Stimulated activated CD8-positive, alpha-beta memory T cell treated with anti-CD3 and anti-CD28 coated beads, Interleukin-4, amount 100 ng/mL, for 1 hour (primary cell): Measurements from ENCODE around the gene SUCLG2.
"Not testable (repeated sequence)": the region's sequence is repeated elsewhere in the genome, so short reads cannot be mapped to it uniquely, and the experiment has no call there.

Experiments used
- DNase-seq, 2 donors: peaks; one replicate each; pipeline ENCODE4 v3.0.0-alpha.2; 2020; ENCODE audit warnings: low read depth in 2 of 2, low spot score in 1 of 2

The SUCLG2 gene

GRCh38 chr3:67561667-67562394, 92.6 kb downstream of the SUCLG2 start:
- DNase-seq = no peak

- DNase-seq = no peak
These were observed 93.1 kb downstream of the SUCLG2 start for GRCh38 chr3:67561266-67561665.

GRCh38 chr3:67559029-67559605, 95.3 kb downstream of the SUCLG2 start:
- DNase-seq = no peak

- DNase-seq = no peak
These were observed 96.0 kb downstream of the SUCLG2 start for GRCh38 chr3:67558426-67558825.

- DNase-seq = no peak
These were observed 96.5 kb downstream of the SUCLG2 start for GRCh38 chr3:67557848-67558355.

- DNase-seq = no peak
These were observed 102.9 kb downstream of the SUCLG2 start for GRCh38 chr3:67551361-67552016.

GRCh38 chr3:67550541-67550940, 103.9 kb downstream of the SUCLG2 start:
- no peak for DNase-seq

- not testable (repeated sequence) for DNase-seq
These were observed 111.7 kb downstream of the SUCLG2 start for GRCh38 chr3:67542502-67543250.

- no peak for DNase-seq
These were observed 114.1 kb downstream of the SUCLG2 start for GRCh38 chr3:67540198-67540894.

GRCh38 chr3:67537203-67537602, 117.2 kb downstream of the SUCLG2 start:
- DNase-seq = not testable (repeated sequence)

GRCh38 chr3:67535006-67535405, 119.4 kb downstream of the SUCLG2 start:
- no peak for DNase-seq

GRCh38 chr3:67534594-67534993, 119.8 kb downstream of the SUCLG2 start:
- no peak for DNase-seq

GRCh38 chr3:67531181-67532101, 123.0 kb downstream of the SUCLG2 start:
- DNase-seq = no peak

GRCh38 chr3:67529915-67530314, 124.5 kb downstream of the SUCLG2 start:
- DNase-seq = no peak

GRCh38 chr3:67529337-67529736, 125.1 kb downstream of the SUCLG2 start:
- DNase-seq = no peak

- no peak for DNase-seq
These were observed 128.2 kb downstream of the SUCLG2 start for GRCh38 chr3:67526246-67526645.

- no peak for DNase-seq
These were observed 130.4 kb downstream of the SUCLG2 start for GRCh38 chr3:67524046-67524445.

GRCh38 chr3:67522081-67522480, 132.3 kb downstream of the SUCLG2 start:
- no peak for DNase-seq

GRCh38 chr3:67521053-67521646, 133.3 kb downstream of the SUCLG2 start:
- no peak for DNase-seq
